Measurements from ENCODE around the gene AGK.

- TF ChIP-seq CTCF (IDR thresholded peaks at IDR 0.05) (no peak), POLR2A (IDR thresholded peaks at IDR 0.05) (no peak), EP300 (IDR thresholded peaks at IDR 0.05) (no peak), POLR2AphosphoS5 (IDR thresholded peaks at IDR 0.05) (no peak)
These were observed 149.2 kb downstream of the AGK start for GRCh38 chr7:141700296-141700847.
